MM.1S (cell line): ENCODE results near the gene PKMYT1.

Experiments used
- DNase-seq: peaks from one replicate; pipeline ENCODE4 v3.0.0-alpha.2; 2015
- H2AFZ ChIP-seq: fragments of 300-600 bp; sonication (generic); 2 replicates; pipeline ENCODE4 v1.6.0; 2016; ENCODE audit warnings: antibody characterized with exemption, low read length
- H3F3A ChIP-seq: fragments of 300-600 bp; sonication (generic); 2 replicates; pipeline ENCODE4 v1.6.1; 2016; ENCODE audit warnings: mild to moderate bottlenecking, antibody characterized with exemption, low read length, moderate library complexity, mixed read lengths; ENCODE audit not compliant: insufficient read depth
- H3K27ac ChIP-seq: fragments of 300-600 bp; sonication (generic); 2 replicates; pipeline ENCODE4 v1.5.1; 2016; ENCODE audit warnings: mild to moderate bottlenecking, low read length
- H3K27me3 ChIP-seq: fragments of 300-600 bp; sonication (generic); replicated peaks from 2 replicates; pipeline ENCODE4 v1.6.0; 2016; ENCODE audit warnings: low read length; ENCODE audit not compliant: insufficient read depth
- H3K36me3 ChIP-seq: fragments of 300-600 bp; sonication (generic); replicated peaks from 2 replicates; pipeline ENCODE4 v1.6.1; 2016; ENCODE audit warnings: mild to moderate bottlenecking, low read length, mixed read lengths; ENCODE audit not compliant: insufficient read depth
- H3K4me1 ChIP-seq: fragments of 300-600 bp; sonication (generic); 2 replicates; pipeline ENCODE4 v1.6.1; 2016; ENCODE audit warnings: low read length, mixed read lengths
- H3K4me2 ChIP-seq: fragments of 300-600 bp; sonication (generic); 2 replicates; pipeline ENCODE4 v1.6.0; 2016; ENCODE audit warnings: low read depth, low read length
- H3K4me3 ChIP-seq: fragments of 300-600 bp; sonication (generic); 2 replicates; pipeline ENCODE4 v1.5.1; 2016; ENCODE audit warnings: low read length, mixed read lengths
- H3K79me2 ChIP-seq: fragments of 300-600 bp; sonication (generic); 2 replicates; pipeline ENCODE4 v1.6.1; 2016; ENCODE audit warnings: mixed run types, low read length, mixed read lengths
- H3K9ac ChIP-seq: fragments of 300-600 bp; sonication (generic); 2 replicates; pipeline ENCODE4 v1.6.1; 2016; ENCODE audit warnings: low read length, mixed read lengths
- H3K9me2 ChIP-seq: fragments of 300-600 bp; sonication (generic); replicated peaks from 2 replicates; pipeline ENCODE4 v1.6.1; 2016; ENCODE audit warnings: mild to moderate bottlenecking, low read length, mixed read lengths; ENCODE audit not compliant: insufficient read depth
- H3K9me3 ChIP-seq: fragments of 300-600 bp; sonication (generic); replicated peaks from 2 replicates; pipeline ENCODE4 v1.6.1; 2016; ENCODE audit warnings: mild to moderate bottlenecking, low read length, mixed read lengths; ENCODE audit not compliant: insufficient read depth
- H4K20me1 ChIP-seq: fragments of 300-600 bp; sonication (generic); 2 replicates; pipeline ENCODE4 v1.6.1; 2016; ENCODE audit warnings: mild to moderate bottlenecking, low read length, moderate library complexity, mixed read lengths; ENCODE audit not compliant: insufficient read depth
- EZH2 ChIP-seq: fragments of 300-600 bp; sonication (generic); optimal IDR thresholded peaks from 2 replicates; pipeline ENCODE3; 2017; ENCODE audit warnings: low read depth, mild to moderate bottlenecking, antibody characterized with exemption, low read length, mixed read lengths
- EZH2phosphoT487 ChIP-seq: fragments of 300-600 bp; sonication (generic); IDR thresholded peaks from 2 replicates; pipeline ENCODE4 v1.6.1; 2018; ENCODE audit warnings: antibody characterized with exemption, low read length
- TF ChIP-seq, protein P1 (sequence below): fragments of 300-600 bp; sonication (generic); IDR thresholded peaks from 2 replicates; pipeline ENCODE4 v1.5.1; 2016; ENCODE audit warnings: antibody characterized with exemption, low read length, mixed read lengths

PKMYT1 gene

DNA sequence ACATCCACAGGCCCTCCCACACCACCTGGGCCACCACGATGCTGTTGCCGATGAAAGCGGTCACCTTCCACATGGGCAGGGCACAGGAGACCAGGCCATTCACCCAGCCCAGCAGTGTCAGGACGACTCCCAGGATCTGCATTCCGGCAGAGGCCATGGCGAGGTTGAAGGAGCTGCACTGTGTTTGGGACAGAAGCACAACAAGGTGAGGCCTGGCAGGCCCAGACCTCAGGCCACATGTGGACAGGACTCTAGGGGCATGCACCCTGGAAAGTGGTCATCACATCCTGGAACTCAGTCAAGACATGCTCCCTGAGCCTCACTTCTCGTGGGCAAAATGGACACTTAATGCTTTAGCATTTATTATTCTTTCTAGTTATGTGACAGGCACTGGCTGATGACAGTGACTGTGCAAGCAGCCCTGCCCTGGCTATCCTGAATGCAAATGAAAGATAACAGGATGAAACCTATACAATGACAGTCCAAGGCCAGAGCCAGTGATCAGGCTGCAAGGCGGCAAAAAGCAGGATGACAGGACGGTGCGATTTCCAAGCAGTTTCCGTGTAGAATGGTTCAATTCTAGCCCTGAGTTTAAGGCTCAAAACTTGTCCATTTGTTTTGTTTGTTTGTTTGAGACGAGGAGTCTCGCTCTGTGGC is 35.7 kb upstream of the PKMYT1 start:
- no peaks in the 10 kb centered on the region for H3K9me2 ChIP-seq
- H3K79me2 ChIP-seq = no peaks in the 10 kb centered on the region
- TF ChIP-seq EZH2phosphoT487 (no peak), EZH2 (no peak)
- TF ChIP-seq, protein P1, sequence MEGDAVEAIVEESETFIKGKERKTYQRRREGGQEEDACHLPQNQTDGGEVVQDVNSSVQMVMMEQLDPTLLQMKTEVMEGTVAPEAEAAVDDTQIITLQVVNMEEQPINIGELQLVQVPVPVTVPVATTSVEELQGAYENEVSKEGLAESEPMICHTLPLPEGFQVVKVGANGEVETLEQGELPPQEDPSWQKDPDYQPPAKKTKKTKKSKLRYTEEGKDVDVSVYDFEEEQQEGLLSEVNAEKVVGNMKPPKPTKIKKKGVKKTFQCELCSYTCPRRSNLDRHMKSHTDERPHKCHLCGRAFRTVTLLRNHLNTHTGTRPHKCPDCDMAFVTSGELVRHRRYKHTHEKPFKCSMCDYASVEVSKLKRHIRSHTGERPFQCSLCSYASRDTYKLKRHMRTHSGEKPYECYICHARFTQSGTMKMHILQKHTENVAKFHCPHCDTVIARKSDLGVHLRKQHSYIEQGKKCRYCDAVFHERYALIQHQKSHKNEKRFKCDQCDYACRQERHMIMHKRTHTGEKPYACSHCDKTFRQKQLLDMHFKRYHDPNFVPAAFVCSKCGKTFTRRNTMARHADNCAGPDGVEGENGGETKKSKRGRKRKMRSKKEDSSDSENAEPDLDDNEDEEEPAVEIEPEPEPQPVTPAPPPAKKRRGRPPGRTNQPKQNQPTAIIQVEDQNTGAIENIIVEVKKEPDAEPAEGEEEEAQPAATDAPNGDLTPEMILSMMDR = no peak
- no peak overlapping the region for H3K9ac ChIP-seq
- no peak for DNase-seq
- H3K4me2 ChIP-seq = no peak overlapping the region
- H3F3A ChIP-seq = no peaks in the 10 kb centered on the region
- no peak overlapping the region for H3K4me3 ChIP-seq
- H3K4me1 ChIP-seq = 0 out of 2 replicates have a peak, but pooled peaks cover 10% of the 10 kb centered on the region
- no peaks in the 10 kb centered on the region for H3K36me3 ChIP-seq
- H3K27ac ChIP-seq = no peak overlapping the region
- no peak overlapping the region for H2AFZ ChIP-seq
- no peaks in the 10 kb centered on the region for H4K20me1 ChIP-seq
- peaks cover 78% of the 10 kb centered on the region for H3K27me3 ChIP-seq
- H3K9me3 ChIP-seq = no peaks in the 10 kb centered on the region

DNA sequence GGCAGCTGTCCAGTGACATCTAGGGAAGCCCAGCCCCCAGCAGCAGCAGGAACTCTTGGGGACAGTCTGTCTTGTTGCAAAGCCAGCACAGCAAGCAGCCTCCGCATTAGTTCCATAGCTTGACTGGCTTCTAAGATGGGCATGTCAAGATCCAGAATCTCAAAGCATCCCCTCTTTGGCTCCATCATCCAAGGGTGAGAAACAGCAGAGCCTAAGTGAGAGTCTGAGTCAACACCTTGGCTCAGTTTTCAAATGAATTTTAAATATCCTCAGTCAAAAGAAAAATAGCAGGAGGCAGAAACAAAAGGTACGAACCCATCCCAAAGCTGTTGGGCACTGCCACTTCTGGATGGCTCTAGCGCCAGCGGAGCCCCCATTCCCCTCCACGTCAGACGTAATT is 34.7 kb upstream of the PKMYT1 start:
- Histone ChIP-seq H3K27ac (no peak overlapping the region), H3K27me3 (peaks cover 87% of the 10 kb centered on the region), H3K9me2 (no peaks in the 10 kb centered on the region), H3K4me3 (no peak overlapping the region), H4K20me1 (no peaks in the 10 kb centered on the region), H2AFZ (no peak overlapping the region), H3K4me2 (no peak overlapping the region), H3F3A (no peaks in the 10 kb centered on the region), H3K79me2 (no peaks in the 10 kb centered on the region), H3K9me3 (no peaks in the 10 kb centered on the region), H3K36me3 (no peaks in the 10 kb centered on the region), H3K4me1 (0 out of 2 replicates have a peak, but pooled peaks cover 6% of the 10 kb centered on the region), H3K9ac (no peak overlapping the region)
- DNase-seq = no peak
- TF ChIP-seq, protein P1 = no peak
- TF ChIP-seq EZH2phosphoT487 (no peak), EZH2 (no peak)

GRCh38 chr16:3013998-3014690 is 33.9 kb upstream of the PKMYT1 start:
- Histone ChIP-seq H3K27ac (no peak overlapping the region), H3K9me2 (no peaks in the 10 kb centered on the region), H4K20me1 (no peaks in the 10 kb centered on the region), H3K27me3 (peaks cover 92% of the 10 kb centered on the region), H3K9ac (no peak overlapping the region), H3K9me3 (no peaks in the 10 kb centered on the region), H2AFZ (no peak overlapping the region), H3K4me3 (no peak overlapping the region), H3K4me1 (0 out of 2 replicates have a peak, but pooled peaks cover 6% of the 10 kb centered on the region), H3K79me2 (no peaks in the 10 kb centered on the region), H3K36me3 (no peaks in the 10 kb centered on the region), H3K4me2 (no peak overlapping the region), H3F3A (no peaks in the 10 kb centered on the region)
- DNase-seq = no peak
- no peak for TF ChIP-seq EZH2
- TF ChIP-seq EZH2phosphoT487 = no peak
- TF ChIP-seq, protein P1 = no peak
